Stimulated activated CD4-positive, alpha-beta T cell treated with anti-CD3 and anti-CD28 coated beads, Interleukin-15, amount 100 ng/mL, for 1 hour (primary cell): Measurements from ENCODE around the gene MEIS3.
"Not testable (repeated sequence)": the region's sequence is repeated elsewhere in the genome, so short reads cannot be mapped to it uniquely, and the experiment has no call there.

ENCODE experiments used
- DNase-seq, 2 donors: peaks; one replicate each; pipeline ENCODE4 v3.0.0-alpha.2; 2020; ENCODE audit warnings: low read depth in 1 of 2, low spot score in 1 of 2

MEIS3 gene

GRCh38 chr19:47387623-47388022 lies 31.7 kb downstream of the MEIS3 start:
- not testable (repeated sequence) for DNase-seq

GRCh38 chr19:47386582-47386981 lies 32.7 kb downstream of the MEIS3 start:
- DNase-seq, result not testable (repeated sequence)

GRCh38 chr19:47384533-47384932 lies 34.8 kb downstream of the MEIS3 start:
- DNase-seq, result not testable (repeated sequence)

- DNase-seq, result not testable (repeated sequence)
Measured at GRCh38 chr19:47383890-47384289, 35.4 kb downstream of the MEIS3 start.

GRCh38 chr19:47381653-47382279 lies 37.6 kb downstream of the MEIS3 start:
- no peak for DNase-seq

GRCh38 chr19:47381121-47381520 lies 38.2 kb downstream of the MEIS3 start:
- DNase-seq, result no peak

- DNase-seq, result no peak
Measured at GRCh38 chr19:47380559-47380958, 38.8 kb downstream of the MEIS3 start.

- no peak for DNase-seq
Measured at GRCh38 chr19:47379381-47379938, 39.9 kb downstream of the MEIS3 start.

GRCh38 chr19:47378246-47378645 lies 41.1 kb downstream of the MEIS3 start:
- DNase-seq, result no peak

GRCh38 chr19:47377801-47378200 lies 41.5 kb downstream of the MEIS3 start:
- no peak for DNase-seq

- DNase-seq, result no peak
Measured at GRCh38 chr19:47377208-47377701, 42.1 kb downstream of the MEIS3 start.

GRCh38 chr19:47376589-47377144 lies 42.7 kb downstream of the MEIS3 start:
- DNase-seq, result no peak

GRCh38 chr19:47375694-47376588 lies 43.4 kb downstream of the MEIS3 start:
- DNase-seq, result no peak

- no peak for DNase-seq
Measured at GRCh38 chr19:47374876-47375693, 44.2 kb downstream of the MEIS3 start.

- no peak for DNase-seq
Measured at GRCh38 chr19:47373246-47374240, 45.8 kb downstream of the MEIS3 start.

GRCh38 chr19:47372603-47373002 lies 46.7 kb downstream of the MEIS3 start:
- no peak for DNase-seq

GRCh38 chr19:47371261-47371660 lies 48.1 kb downstream of the MEIS3 start:
- DNase-seq, result no peak

- DNase-seq, result no peak
Measured at GRCh38 chr19:47370045-47370611, 49.2 kb downstream of the MEIS3 start.

- not testable (repeated sequence) for DNase-seq
Measured at GRCh38 chr19:47365455-47365854, 53.9 kb downstream of the MEIS3 start.
